H9 (cell line): ENCODE measurements around the gene PMEPA1. TPM values are rescaled to one million over a fixed set of nuclear protein-coding genes. Genes with fewer than 3 reads are reported as not detected.

Experiments
- DNase-seq: peaks from one replicate; pipeline ENCODE4 v3.0.0-alpha.2; 2017
- H2AFZ ChIP-seq: one replicate; pipeline ENCODE4 v1.6.1; 2013; ENCODE audit warnings: mild to moderate bottlenecking, low read length, control low read depth, moderate library complexity
- H2AK5ac ChIP-seq: 2 replicates; pipeline ENCODE4 v1.6.1; 2013; ENCODE audit warnings: low read length, control low read depth, mixed read lengths; ENCODE audit not compliant: insufficient read length
- H2BK120ac ChIP-seq: one replicate; pipeline ENCODE4 v1.6.1; 2013; ENCODE audit warnings: low read depth, mild to moderate bottlenecking, low read length, control low read depth, inconsistent platforms; ENCODE audit not compliant: poor library complexity, severe bottlenecking
- H2BK12ac ChIP-seq: 2 replicates; pipeline ENCODE4 v1.6.1; 2013; ENCODE audit warnings: low read length, control low read depth, mixed read lengths, low read depth; ENCODE audit not compliant: insufficient read length
- H2BK15ac ChIP-seq: 2 replicates; pipeline ENCODE4 v1.6.1; 2013; ENCODE audit warnings: low read depth, low read length, control low read depth
- H2BK20ac ChIP-seq: one replicate; pipeline ENCODE4 v1.6.1; 2013; ENCODE audit warnings: low read depth, mild to moderate bottlenecking, low read length, control low read depth, inconsistent platforms; ENCODE audit not compliant: poor library complexity, severe bottlenecking
- H2BK5ac ChIP-seq: 2 replicates; pipeline ENCODE4 v1.6.1; 2013; ENCODE audit warnings: low read length, control low read depth, mixed read lengths; ENCODE audit not compliant: insufficient read length
- H3K14ac ChIP-seq: 2 replicates; pipeline ENCODE4 v1.6.1; 2013; ENCODE audit warnings: low read length, control low read depth; ENCODE audit not compliant: insufficient read depth
- H3K18ac ChIP-seq: 2 replicates; pipeline ENCODE4 v1.6.1; 2013; ENCODE audit warnings: low read depth, mild to moderate bottlenecking, mixed read lengths, low read length, control low read depth; ENCODE audit not compliant: insufficient read length
- H3K23ac ChIP-seq: 2 replicates; pipeline ENCODE4 v1.6.1; 2013; ENCODE audit warnings: low read length, control low read depth, mixed read lengths, low read depth; ENCODE audit not compliant: insufficient read length
- H3K23me2 ChIP-seq: 2 replicates; pipeline ENCODE4 v1.6.1; 2013; ENCODE audit warnings: low read depth, mild to moderate bottlenecking, mixed read lengths, low read length, control low read depth; ENCODE audit not compliant: insufficient read length, poor library complexity, severe bottlenecking
- H3K27ac ChIP-seq: 2 replicates; pipeline ENCODE4 v1.5.1; 2013; ENCODE audit warnings: low read length, control low read depth, mixed read lengths, low read depth; ENCODE audit not compliant: insufficient read length
- H3K27me3 ChIP-seq: 2 replicates; pipeline ENCODE4 v1.6.1; 2013; ENCODE audit warnings: low read length, control low read depth, inconsistent platforms; ENCODE audit not compliant: insufficient read depth
- H3K4ac ChIP-seq: 2 replicates; pipeline ENCODE4 v1.6.1; 2013; ENCODE audit warnings: low read depth, mild to moderate bottlenecking, control low read depth, inconsistent platforms, low read length, moderate library complexity
- H3K4me1 ChIP-seq: 2 replicates; pipeline ENCODE4 v1.6.1; 2013; ENCODE audit warnings: low read length, control low read depth, inconsistent platforms; ENCODE audit not compliant: insufficient read depth
- H3K4me2 ChIP-seq: 2 replicates; pipeline ENCODE4 v1.6.1; 2013; ENCODE audit warnings: low read length, control low read depth, mixed read lengths; ENCODE audit not compliant: insufficient read length, insufficient read depth
- H3K56ac ChIP-seq: 2 replicates; pipeline ENCODE4 v1.6.1; 2013; ENCODE audit warnings: low read depth, mild to moderate bottlenecking, mixed read lengths, low read length, control low read depth; ENCODE audit not compliant: insufficient read length
- H3K79me1 ChIP-seq: 2 replicates; pipeline ENCODE4 v1.6.1; 2013; ENCODE audit warnings: low read depth, mild to moderate bottlenecking, moderate library complexity, low read length, control low read depth, inconsistent platforms; ENCODE audit not compliant: insufficient read depth, poor library complexity, severe bottlenecking
- H3K79me2 ChIP-seq: 2 replicates; pipeline ENCODE4 v1.6.1; 2013; ENCODE audit warnings: low read length, control low read depth, inconsistent platforms; ENCODE audit not compliant: insufficient read depth
- H3K9ac ChIP-seq: 2 replicates; pipeline ENCODE4 v1.6.1; 2013; ENCODE audit warnings: low read length, control low read depth, mixed read lengths; ENCODE audit not compliant: insufficient read length; ENCODE audit errors: extremely low read depth
- H3K9me3 ChIP-seq: one replicate; pipeline ENCODE4 v1.6.1; 2013; ENCODE audit warnings: low read depth, low read length, inconsistent platforms; ENCODE audit not compliant: control insufficient read depth
- H3T11ph ChIP-seq: one replicate; pipeline ENCODE4 v1.6.1; 2013; ENCODE audit warnings: mild to moderate bottlenecking, low read length, control low read depth, inconsistent platforms
- H4K20me1 ChIP-seq: one replicate; pipeline ENCODE4 v1.6.1; 2013; ENCODE audit not compliant: control insufficient read depth, insufficient read length, insufficient read depth
- H4K5ac ChIP-seq: 2 replicates; pipeline ENCODE4 v1.6.1; 2013; ENCODE audit warnings: low read depth, mild to moderate bottlenecking, mixed read lengths, low read length, control low read depth; ENCODE audit not compliant: insufficient read length
- H4K8ac ChIP-seq: replicated peaks from 2 replicates; pipeline ENCODE4 v1.6.1; 2013; ENCODE audit warnings: low read length, control low read depth, mixed read lengths, low read depth; ENCODE audit not compliant: insufficient read length
- H4K91ac ChIP-seq: 2 replicates; pipeline ENCODE4 v1.6.1; 2013; ENCODE audit warnings: low read depth, mild to moderate bottlenecking, moderate library complexity, mixed read lengths, low read length, control low read depth; ENCODE audit not compliant: insufficient read length
- H3K27ac Mint-ChIP-seq, 3 experiments: 2 replicates in 2 of 3; 3 replicates in 1 of 3; pipeline ENCODE4 v1.8.0; 2020 to 2021; ENCODE audit warnings: mixed read lengths in 3 of 3, mild to moderate bottlenecking in 1 of 3, moderate library complexity in 1 of 3
- H3K27me3 Mint-ChIP-seq: 2 replicates; pipeline ENCODE4 v1.8.0; 2021; ENCODE audit warnings: low read depth, mild to moderate bottlenecking, moderate library complexity, mixed read lengths
- H3K36me3 Mint-ChIP-seq, 3 experiments: 2 replicates in 2 of 3; 3 replicates in 1 of 3; pipeline ENCODE4 v1.8.0; 2020 to 2021; ENCODE audit warnings: low read depth in 3 of 3, mixed read lengths in 3 of 3; ENCODE audit not compliant: insufficient read depth in 1 of 3
- H3K4me1 Mint-ChIP-seq, 2 experiments: 2 replicates each; pipeline ENCODE4 v1.8.0; 2020; ENCODE audit warnings: mixed read lengths in 2 of 2
- H3K4me3 Mint-ChIP-seq, 2 experiments: 2 replicates in 1 of 2; 3 replicates in 1 of 2; pipeline ENCODE4 v1.8.0; 2020 to 2021; ENCODE audit warnings: mild to moderate bottlenecking in 2 of 2, mixed read lengths in 2 of 2, moderate library complexity in 1 of 2
- H3K9me3 Mint-ChIP-seq, 2 experiments: 2 replicates in 1 of 2; 3 replicates in 1 of 2; pipeline ENCODE4 v1.8.0; 2020; ENCODE audit warnings: mild to moderate bottlenecking in 2 of 2, mixed read lengths in 2 of 2, moderate library complexity in 1 of 2
- CTCF ChIP-seq: fragments of 200-600 bp; sonication (generic); conservative IDR thresholded peaks from 3 replicates; pipeline ENCODE4 v1.8.0; 2021; ENCODE audit warnings: antibody characterized with exemption, mild to moderate bottlenecking
- WGBS: extraction: QIAGEN DNeasy Blood & Tissue Kit; methylation state at CpG from one replicate; pipeline ENCODE4 v1.1.7; 2013; ENCODE audit warnings: missing lambda C conversion rate, low lambda C conversion rate, mixed read lengths; ENCODE audit not compliant: insufficient read length; ENCODE audit errors: extremely low coverage; 5-methylcytosine and 5-hydroxymethylcytosine counted together
- total RNA-seq: library from RNA; stranded (reverse); gene quantifications from 2 replicates; pipeline ENCODE4 v1.2.1, GENCODE V29; 2021

The PMEPA1 gene
- total RNA-seq, 1 experiment from 2014 or later: 34.6 TPM

DNA sequence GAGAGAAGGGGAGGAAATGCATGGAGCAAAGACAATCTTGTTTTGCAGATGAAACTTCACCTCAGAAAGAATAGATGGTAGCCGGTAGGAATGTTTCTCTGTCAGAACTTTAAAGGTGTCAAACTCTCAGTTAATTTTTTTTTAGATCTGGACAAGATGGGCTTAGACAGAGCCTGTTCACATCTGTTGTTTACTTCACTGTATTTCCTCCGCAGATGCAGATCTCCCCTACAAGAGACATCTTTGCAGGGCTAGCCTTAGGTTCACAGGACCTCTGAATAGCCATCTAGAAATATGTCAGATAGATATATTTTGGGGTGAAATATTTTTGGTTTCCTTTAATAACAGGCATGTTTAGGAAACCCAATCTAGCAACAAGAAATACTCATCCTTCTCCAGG, 77.5 kb downstream of the PMEPA1 start:
- Histone ChIP-seq H2BK15ac (no peak overlapping the region), H2AFZ (no peak overlapping the region), H3K56ac (no peak overlapping the region), H4K8ac (no peak overlapping the region), H3K14ac (no peak overlapping the region), H2BK5ac (no peak overlapping the region), H4K91ac (no peak overlapping the region), H3K4me2 (no peak overlapping the region), H3K23ac (no peak overlapping the region), H3K18ac (no peak overlapping the region), H3T11ph (no peak overlapping the region), H2BK20ac (no peak overlapping the region), H3K23me2 (no peaks in the 10 kb centered on the region), H3K79me1 (no peaks in the 10 kb centered on the region), H3K27ac (no peak overlapping the region), H4K20me1 (no peaks in the 10 kb centered on the region), H3K4me1 (no peaks in the 10 kb centered on the region), H3K9me3 (no peaks in the 10 kb centered on the region), H3K27me3 (no peaks in the 10 kb centered on the region), H3K9ac (no peak overlapping the region), H2BK12ac (no peak overlapping the region), H3K4ac (no peak overlapping the region), H2AK5ac (no peak overlapping the region), H4K5ac (no peak overlapping the region), H2BK120ac (no peak overlapping the region), H3K79me2 (no peaks in the 10 kb centered on the region)
- H3K27ac Mint-ChIP-seq: no peak overlapping the region
- no peak for TF ChIP-seq CTCF
- peaks cover 18% of the 10 kb centered on the region for H3K27me3 Mint-ChIP-seq
- H3K9me3 Mint-ChIP-seq: peaks cover 7% of the 10 kb centered on the region in 2 experiments; a peak in 3 of 5 replicates
- H3K4me1 Mint-ChIP-seq: no peaks in the 10 kb centered on the region
- no peak for DNase-seq
- peaks cover 0 to 2% (median 0%) of the 10 kb centered on the region in 3 experiments; a peak in 1 of 7 replicates for H3K36me3 Mint-ChIP-seq
- WGBS: no CpG with 5 or more reads among the region's 2 CpGs
- no peak overlapping the region for H3K4me3 Mint-ChIP-seq
